GM19043 (cell line): ENCODE measurements around the gene MALRD1.

ENCODE experiments used
- ATAC-seq: cut with Tn5 transposase; IDR thresholded peaks from one replicate; pipeline ENCODE4 v1.9.1; 2021; ENCODE audit warnings: low read depth; ENCODE audit not compliant: unreplicated experiment

The MALRD1 gene

DNA sequence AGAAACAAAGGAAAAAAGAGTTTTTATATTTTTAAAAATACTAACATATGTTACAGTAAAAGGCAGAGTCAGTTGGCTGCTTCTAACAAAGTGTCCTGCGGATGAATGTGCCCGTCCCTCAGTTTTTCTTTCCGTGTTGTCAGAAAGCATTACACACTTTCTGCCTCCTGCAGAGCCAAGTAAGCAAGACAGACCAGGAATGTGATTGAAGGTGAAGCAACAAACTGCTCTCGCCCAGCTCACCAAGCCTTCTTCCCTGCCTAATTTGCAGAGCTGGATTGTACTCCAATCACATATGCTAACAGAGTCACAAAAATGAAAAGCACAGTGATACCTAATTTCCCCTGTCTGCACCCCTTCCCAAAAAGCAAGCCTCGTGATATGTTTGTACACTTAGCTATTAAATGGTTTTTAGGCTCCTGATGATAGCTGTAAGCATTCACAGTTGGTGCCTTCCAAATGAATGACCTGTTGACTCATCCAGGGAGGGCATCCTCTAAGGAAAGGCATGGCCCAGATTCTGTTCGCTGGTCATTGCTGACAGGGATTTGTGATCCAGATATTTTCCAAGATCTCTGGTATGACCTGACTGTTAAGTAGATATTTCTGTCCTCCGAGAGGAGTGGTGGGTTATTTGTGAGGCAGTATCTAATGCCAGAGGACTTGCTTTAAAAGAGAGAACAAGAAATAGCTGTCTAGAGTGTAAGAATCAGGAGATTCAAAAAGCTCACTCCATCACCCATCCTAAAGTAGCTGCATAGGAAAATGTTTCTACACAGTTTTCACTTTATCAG is 580.4 kb downstream of the MALRD1 start:
- ATAC-seq: no peak

DNA sequence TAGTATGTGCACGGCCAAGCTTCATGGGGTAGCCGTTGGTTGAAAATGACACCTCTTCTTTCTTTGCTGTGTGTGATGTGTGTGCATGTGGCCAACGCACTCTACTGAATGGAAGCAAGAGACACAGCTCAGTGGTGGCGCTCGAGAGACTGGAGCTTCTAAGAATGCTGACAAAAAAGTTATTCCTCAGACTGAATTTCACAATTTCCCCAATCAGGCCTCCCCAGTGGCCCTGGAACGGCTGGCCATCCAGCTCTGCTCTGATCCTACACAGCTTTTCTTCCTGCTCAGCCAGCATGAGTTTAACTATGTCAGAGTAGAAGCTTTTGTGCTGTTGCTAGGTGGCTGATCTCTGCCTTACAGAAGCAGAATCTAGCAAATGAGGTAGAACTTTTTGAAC is 581.0 kb downstream of the MALRD1 start:
- no peak for ATAC-seq

DNA sequence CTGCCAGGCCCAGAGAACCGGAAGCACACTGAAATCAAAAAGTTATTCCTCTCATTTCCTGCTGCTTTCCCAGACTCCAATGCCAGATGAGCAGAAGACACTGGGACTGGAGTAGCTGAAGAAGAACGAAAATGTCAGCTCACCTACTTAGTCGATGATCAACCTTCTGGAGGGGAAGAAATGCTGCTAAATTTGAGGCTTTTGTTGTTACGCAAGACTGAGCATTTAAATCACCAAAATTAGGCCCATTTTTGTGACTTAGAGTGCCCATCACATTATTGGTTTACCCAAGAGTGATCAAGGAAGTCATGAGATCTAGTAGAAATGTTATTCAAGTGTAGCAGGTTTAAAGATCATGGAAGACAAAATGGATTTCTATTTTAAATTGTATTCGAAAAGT is 585.6 kb downstream of the MALRD1 start:
- no peak for ATAC-seq

DNA sequence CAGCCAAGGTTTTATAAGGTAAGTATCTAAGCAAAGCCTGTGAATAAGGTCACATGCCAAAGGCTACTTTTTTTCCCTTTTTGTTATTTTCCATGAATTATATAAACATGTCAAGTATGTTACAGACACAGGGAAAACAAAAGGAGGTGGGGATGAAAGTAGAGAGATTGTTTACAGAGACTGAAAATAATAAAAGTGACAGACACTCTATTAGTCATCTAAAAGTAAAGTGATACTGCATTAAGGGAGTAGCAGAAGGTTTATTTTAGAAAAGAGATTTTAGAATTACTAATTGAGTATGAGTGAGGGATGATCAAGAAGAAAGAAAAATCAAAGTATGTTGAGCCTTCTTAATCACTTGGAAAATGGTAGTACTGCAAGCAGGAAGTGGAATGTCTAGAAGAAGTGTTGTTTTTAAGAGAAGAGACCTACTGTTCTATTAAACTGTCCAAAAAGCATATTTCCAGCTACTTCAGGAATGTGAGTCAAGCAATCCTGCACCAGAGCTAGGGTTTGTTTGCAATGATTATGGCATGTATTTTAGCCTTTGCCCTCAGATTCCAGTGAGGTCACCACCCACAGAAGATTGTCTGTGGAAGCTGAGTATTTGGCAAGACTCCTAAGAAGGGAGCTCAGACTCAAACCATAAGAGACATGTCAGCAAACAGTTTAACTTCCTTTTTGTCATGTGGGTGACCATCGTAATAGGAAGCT is 589.7 kb downstream of the MALRD1 start:
- no peak for ATAC-seq

DNA sequence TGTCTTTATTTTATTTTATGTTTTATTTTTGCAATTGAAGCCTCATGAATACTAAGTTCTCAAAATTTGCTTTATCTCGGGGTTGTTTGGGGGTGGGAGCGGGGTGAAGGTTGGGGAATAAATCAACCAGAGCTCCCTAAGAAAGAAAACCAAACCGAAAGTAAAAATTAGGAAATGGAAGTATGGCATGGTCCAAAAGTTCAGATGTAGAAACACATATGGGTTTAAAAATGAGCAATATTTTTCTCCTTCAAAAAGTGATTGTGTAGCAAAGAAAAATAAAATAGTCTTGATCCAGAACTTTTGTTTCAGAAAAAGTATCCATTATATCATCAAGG is 590.3 kb downstream of the MALRD1 start:
- ATAC-seq: no peak

DNA sequence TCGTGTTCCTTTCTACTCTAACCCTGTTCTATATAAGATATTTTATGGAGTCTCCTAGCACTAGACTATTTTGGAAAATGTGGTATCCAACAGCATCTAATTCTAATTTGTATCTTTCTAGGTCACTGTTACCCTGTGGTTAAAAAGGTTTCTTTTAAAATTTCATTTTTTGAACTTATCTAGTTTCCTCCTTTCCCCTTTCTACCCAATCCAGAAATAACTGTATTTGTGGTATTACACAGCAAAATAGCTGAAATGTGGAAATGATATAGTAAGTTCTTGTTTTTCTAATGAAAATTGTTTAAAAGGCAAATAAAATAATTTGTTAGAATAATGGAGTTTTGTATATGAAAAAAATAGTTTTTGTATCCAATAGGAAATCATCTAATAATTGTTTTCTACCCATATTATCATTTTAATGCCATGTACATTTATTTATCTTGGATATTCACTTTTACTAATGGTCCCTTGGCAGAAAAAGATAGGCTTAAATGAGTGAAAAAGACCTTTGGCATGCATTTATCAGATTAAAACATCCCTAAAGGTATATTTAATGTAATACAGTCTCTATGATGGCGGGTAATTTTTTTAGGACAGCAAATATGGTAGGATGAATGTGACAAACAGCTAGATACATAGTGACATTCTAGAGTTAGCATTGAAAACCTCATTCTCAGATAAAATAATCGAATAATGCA is 592.1 kb downstream of the MALRD1 start:
- no peak for ATAC-seq

DNA sequence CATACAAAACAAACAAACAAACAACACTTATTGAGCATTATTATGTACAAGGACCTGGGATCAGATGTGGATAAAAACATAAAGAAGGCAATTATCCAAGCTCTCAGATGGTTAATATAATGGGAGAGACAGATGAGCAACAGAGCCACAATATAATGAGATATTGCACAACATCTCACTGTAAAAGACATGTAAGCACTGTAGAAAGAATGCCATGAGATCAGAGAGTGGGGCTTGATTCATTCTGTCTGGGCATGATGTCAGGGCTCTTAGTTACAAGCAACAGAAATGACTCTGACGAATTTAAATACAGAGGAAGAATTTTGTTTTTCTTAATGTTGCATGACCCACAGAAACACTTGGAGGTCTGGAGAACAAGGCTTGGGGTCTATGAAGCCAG is 602.9 kb downstream of the MALRD1 start:
- ATAC-seq: no peak

DNA sequence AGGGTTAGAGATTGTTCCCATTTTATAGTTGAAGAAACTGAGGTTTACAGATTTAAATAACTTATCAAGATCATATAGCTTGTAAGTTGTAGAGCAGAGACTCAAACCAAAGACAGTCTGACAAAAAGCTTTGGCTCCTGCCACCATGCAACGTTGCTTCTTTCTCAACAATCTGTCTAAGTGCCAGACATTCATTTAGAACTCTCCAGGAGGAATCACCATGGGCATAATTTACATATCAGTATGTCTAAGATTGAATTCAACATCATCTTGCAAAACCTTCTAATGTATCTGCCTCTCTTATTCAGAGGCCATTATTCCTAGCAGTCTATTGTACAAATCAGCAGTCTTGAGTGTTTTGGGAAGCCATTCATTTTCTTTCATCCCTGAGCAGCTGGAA is 604.1 kb downstream of the MALRD1 start:
- ATAC-seq: no peak

DNA sequence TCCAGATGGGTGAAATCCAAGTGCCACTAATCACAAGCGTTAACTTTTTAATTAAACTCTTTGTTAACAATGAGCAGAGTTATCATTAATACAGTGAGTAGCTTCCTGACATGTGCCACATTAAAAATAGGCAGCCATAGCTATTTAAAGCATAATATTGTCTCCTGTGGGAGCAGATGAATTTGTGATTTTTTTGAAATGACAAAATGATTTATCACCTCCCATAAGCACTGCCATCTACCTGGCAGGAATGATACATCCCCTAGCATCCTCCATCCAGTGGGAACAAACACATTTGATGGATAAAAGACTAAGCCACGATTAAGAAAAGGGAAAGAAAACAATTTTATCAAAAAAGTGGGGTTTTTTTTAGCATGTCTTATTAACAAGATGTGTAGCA is 605.3 kb downstream of the MALRD1 start:
- no peak for ATAC-seq

DNA sequence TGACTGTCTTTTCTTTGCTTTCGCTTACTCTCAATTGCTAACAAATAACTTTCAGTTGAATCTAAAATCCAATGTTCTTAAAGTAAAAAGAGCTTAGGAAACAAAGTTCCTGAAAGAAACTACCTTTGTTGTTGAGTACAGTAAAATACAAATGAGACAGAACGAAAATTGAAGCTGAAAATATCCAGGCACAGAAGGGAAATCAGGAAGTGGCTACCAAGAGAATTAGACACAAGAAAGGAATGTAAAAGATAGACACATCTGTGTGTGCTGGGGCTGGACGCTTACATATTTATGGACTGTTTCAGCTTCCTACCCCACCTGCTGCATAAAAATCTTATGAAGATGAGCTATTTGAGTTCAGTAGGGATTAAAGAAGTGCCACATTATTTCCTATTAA is 606.0 kb downstream of the MALRD1 start:
- no peak for ATAC-seq

DNA sequence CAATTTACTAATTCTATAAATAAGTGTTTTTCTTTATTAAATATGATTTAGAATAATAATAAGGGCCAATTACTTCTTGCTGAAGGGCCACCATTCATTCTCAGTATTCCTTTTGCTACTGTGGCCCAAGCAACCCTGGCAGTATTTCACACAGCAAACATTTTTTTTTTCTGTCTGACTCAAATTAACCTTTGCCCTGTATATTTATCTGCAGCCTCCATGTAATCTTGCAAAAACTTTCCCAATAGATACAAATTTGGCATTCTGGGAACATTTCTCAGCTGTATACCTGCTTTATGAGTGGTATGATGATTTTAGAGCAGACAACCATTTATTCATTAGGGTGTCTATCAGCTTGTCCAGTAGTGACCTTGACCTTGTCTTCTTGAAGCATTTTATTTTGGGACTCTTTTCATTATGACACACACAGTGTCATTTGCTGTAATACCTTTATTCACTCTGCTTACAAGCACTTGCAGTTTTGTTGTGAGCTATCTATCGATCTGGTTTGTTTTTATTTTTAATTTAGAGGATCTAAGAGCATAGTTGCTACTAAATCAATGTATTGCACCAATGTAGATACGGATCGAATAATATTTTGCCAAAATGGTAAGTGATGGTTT is 607.9 kb downstream of the MALRD1 start:
- no peak for ATAC-seq

DNA sequence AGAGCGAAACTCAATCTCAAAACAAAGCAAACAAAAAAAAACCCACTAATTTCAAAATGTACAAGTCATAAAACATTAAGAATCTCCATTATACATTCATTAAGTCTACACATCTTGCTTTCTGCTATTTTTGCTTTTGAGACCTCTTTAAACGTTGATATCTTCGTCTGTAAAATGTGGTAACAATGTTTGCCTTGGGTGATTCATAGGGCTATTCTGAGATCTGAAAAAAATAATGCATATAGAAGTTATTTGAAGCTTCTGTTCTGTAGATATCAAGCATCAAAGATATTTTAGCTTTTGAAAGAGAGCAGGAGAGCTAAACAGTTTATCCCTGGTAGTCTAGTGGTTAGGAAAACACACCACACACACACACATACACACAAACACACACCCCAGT is 609.5 kb downstream of the MALRD1 start:
- no peak for ATAC-seq

DNA sequence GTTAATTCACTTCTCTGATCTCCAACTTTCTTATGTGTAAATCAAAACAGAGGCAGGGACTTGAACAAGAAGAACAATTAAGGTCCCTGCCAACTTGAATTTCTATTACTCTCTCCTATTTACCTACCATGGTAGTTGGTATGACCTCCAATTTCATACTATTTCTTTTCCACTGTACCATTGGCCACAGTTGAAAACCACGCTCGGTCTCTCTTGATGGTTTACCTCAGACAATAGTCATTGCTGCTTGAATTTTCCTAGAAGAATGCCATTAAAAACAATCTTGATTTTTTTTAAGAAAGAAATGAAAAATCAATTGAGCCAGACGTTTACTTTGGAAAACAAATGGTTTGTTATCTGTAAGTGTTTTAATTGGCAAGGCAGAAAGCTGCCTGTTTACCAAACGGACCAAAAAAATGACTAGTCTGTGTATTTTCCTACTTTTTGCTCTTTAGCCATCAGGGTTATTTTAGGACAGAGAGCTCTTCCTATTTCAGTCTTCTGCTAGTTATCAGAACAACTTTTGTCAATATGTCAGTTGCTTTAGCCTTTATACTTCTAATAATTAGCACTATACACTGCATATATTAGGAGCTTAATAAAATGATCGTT is 610.1 kb downstream of the MALRD1 start:
- ATAC-seq: no peak

DNA sequence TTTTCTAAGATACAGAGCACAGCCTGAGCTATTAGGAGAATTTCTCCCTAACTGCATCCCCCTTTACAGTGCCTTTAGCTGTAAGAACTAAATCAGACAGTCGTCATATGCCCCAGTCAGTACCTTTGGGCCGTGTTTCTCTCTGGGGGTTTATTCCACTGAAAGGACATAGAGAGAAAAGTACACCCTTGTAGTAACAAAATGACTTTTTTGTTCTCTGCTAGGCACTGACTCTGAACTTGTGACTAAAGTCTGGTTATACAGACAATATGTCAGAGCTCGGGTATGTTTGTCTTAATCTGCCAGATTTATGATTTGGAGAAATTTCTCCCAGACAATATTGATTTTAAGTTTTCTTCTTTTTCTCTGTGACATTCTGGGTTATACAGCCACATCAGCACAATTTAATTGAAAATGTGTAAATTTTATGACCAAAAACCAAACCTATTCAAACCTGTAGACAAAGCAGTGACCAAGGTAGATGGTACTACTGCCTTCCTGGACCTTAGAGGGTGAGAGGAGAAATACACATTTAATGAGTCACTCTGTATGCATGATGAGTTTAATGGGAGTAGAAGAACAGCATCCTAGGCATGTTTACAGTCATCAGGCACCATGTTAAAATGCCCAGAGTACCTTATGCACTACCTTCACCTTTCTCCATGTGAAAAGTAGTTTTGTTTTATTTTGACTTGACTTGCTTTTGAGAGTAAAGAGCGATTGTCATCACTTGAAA is 611.5 kb downstream of the MALRD1 start:
- no peak for ATAC-seq

DNA sequence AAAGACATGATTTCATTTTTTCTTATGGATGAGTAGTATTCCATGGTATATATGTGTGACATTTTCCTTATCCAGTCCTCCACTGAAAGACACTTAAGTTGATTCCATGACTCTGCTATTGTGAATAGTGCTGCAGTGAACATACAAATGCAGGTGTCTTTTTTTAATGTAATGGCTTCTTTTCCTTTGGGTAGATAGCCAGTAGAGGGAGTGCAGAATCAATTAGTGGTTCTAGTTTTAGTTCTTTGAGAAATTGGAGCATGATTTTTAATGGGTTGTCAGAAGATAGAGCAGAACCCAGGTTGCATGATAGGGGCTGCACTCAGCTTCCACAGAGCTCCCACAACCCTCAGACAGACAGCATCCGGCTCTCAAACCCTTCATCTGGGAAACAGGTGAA is 614.7 kb downstream of the MALRD1 start:
- no peak for ATAC-seq

DNA sequence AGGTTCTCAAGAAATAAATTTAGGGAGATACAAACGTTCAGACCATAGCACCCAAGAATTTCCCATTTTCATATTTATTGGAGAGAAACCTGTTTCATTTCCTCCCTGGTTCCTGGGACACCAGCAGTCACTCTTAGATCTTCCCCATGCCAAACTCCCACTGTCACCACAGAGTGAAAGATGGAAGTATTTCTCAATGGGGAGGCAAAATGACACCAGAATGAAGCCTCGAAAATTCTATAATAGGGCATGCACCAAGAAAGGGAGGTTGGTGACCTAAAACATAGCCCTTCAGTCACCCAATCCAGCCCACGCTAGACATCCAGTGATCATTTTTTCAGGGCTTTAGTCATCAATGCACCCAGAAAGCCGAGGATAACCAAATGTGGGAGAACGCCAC is 619.5 kb downstream of the MALRD1 start:
- no peak for ATAC-seq

DNA sequence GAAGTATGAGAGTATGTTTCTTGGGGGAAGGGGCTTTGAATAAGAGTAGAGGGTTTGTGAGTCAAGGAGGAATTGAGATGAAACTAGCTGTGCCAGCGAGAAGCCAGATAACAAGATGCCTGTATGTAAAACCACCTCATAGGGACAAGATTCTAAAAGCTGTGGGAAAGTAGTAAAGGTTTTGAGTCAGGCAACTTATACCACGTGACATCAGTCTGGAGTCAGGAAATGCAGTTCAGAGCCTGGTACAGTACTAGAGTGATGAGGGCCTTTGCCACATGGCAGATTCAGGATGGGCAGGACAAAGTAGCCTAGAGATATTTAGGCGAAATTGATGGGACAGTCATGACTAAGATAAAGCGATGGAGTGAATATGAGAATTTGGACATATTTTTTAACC is 627.5 kb downstream of the MALRD1 start:
- ATAC-seq: no peak

DNA sequence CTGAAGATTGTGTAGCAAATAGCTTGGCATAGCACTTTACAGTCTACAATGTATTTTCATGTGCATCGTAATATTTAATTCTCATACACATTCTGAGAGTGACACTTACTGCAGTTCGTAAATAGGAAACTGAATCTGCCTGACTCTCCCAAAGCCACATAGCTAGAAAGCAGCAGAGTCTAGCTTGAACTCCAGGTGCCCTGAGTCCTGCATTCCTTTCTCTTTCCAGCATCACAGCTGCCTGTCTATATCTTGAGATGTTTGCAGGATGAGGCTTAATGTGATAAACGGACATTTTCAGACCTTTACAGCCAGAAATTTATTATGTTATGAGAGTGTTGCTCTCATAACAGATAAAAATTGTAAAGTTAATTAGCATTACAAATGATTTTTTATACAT is 634.8 kb downstream of the MALRD1 start:
- ATAC-seq: no peak

DNA sequence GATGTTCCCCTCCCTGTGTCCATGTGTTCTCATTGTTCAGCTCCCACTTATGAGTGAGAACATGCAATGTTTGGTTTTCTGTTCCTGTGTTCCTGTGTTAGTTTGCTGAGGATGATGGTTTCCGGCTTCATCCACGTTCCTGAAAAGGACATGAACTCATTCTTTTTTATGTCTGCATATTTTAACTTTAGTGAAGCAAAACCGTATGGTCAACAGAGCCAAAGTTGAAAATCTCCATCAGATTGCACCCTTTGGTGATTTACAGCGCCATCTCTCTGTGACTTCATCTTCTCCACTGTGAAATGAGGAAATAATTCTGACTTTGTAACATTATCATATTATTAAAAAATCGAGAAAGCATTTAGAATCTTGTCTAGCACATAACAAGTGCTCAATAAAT is 635.4 kb downstream of the MALRD1 start:
- no peak for ATAC-seq

DNA sequence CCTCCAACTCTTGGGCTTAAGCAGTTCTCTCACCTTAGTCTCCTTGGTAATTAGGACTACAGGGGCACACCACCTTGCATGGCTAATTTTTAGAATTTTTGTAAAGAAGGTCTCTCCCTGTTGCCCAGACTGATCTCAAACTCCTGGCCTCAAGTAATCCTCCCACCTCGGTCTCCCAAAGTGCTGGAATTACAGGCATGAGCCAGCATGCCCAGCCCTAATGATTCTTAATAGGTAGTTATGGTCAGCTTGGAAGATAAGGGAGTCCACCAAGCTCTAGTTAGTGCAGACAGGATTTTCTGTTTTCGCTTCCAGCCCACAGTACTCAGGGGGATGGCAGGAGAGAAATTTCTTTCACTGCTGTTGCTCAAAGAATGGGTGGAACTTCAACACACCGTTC is 639.7 kb downstream of the MALRD1 start:
- no peak for ATAC-seq
